HepG2 (cell line): ENCODE measurements around the gene CDC42EP4. TPM values are rescaled to one million over a fixed set of nuclear protein-coding genes. Genes with fewer than 3 reads are reported as not detected.

Source experiments
- ATAC-seq: fragments of 200-7000 bp; cut with Tn5 transposase; 3 replicates; pipeline ENCODE4 v1.9.1; 2020; ENCODE audit warnings: mild to moderate bottlenecking, moderate library complexity
- BruUV-seq: library from RNA; stranded (reverse); fragments of 400-500 nt; replicated peaks from 2 replicates; lab custom pipeline; 2021; lab: Mats Ljungman, UMichigan
- CTCF ChIA-PET: fragments of 300-600 bp; formaldehyde crosslinking; extraction: SDS; loops from one replicate; lab custom pipeline; 2021; ENCODE audit warnings: low total read pairs, inconsistent platforms, low intra/inter-chr PET ratio; lab: Yijun Ruan, JAX
- POLR2A ChIA-PET: fragments of 350-600 bp; sonication (Branson Sonifier 250); formaldehyde crosslinking; loops from one replicate; lab custom pipeline; 2020; ENCODE audit warnings: antibody characterized with exemption, inconsistent platforms; lab: Yijun Ruan, JAX
- DNase-seq: peaks from one replicate; pipeline ENCODE4 v3.0.0-alpha.2; 2015; ENCODE audit warnings: low spot score
- FAIRE-seq: peaks from 3 replicates; lab custom pipeline; 2011; peaks lifted over from hg19 to GRCh38; lab: Jason Lieb, UNC
- H2AFZ ChIP-seq: one replicate; pipeline ENCODE4 v1.6.1; 2011; ENCODE audit warnings: low read length, inconsistent platforms
- H3K27ac ChIP-seq: fragments of 300-600 bp; 3 replicates; pipeline ENCODE4 v1.8.0; 2011; ENCODE audit warnings: mixed run types, mild to moderate bottlenecking, mixed read lengths, low read length, inconsistent platforms; ENCODE audit not compliant: insufficient read depth; ENCODE audit errors: extremely low read length
- H3K27me3 ChIP-seq, 2 experiments: fragments of 200-600 bp in 1 of 2; 2 replicates in 1 of 2; 3 replicates in 1 of 2; pipeline versions ENCODE4 v1.6.0 to v1.8.0; 2011; ENCODE audit warnings: low read length in 2 of 2, mild to moderate bottlenecking in 2 of 2, moderate library complexity in 2 of 2, inconsistent platforms in 1 of 2; ENCODE audit not compliant: insufficient read depth in 2 of 2, control insufficient read depth in 1 of 2
- H3K36me3 ChIP-seq, 2 experiments: fragments of 200-600 bp in 1 of 2; replicated peaks in 1 of 2; 2 replicates in 1 of 2; 3 replicates in 1 of 2; pipeline versions ENCODE4 v1.5.1 to v1.8.0; 2011; ENCODE audit warnings: low read length in 2 of 2, inconsistent platforms in 1 of 2; ENCODE audit not compliant: insufficient read depth in 2 of 2, control insufficient read depth in 1 of 2
- H3K4me1 ChIP-seq: 2 replicates; pipeline ENCODE4 v1.5.1; 2012; ENCODE audit warnings: low read length, inconsistent platforms; ENCODE audit not compliant: insufficient read depth
- H3K4me2 ChIP-seq: 2 replicates; pipeline ENCODE4 v1.6.0; 2011; ENCODE audit warnings: low read depth, low read length, inconsistent platforms
- H3K4me3 ChIP-seq, 3 experiments: fragments of 200-600 bp in 1 of 3; sonication (generic), shearing (Covaris generic) in 1 of 3; replicated peaks in 1 of 3; 2 replicates each; pipeline ENCODE4 v1.5.1; 2011 to 2016; ENCODE audit warnings: low read length in 3 of 3, inconsistent platforms in 2 of 3, low read depth in 2 of 3, mild to moderate bottlenecking in 2 of 3, control low read depth in 1 of 3, mixed read lengths in 1 of 3; ENCODE audit not compliant: insufficient read depth in 1 of 3
- H3K79me2 ChIP-seq: one replicate; pipeline ENCODE4 v1.6.1; 2011; ENCODE audit warnings: low read length, inconsistent platforms; ENCODE audit not compliant: insufficient read depth
- H3K9ac ChIP-seq: 2 replicates; pipeline ENCODE4 v1.6.0; 2011; ENCODE audit warnings: mild to moderate bottlenecking, low read depth, low read length, inconsistent platforms; ENCODE audit not compliant: insufficient read depth
- H3K9me3 ChIP-seq: 2 replicates; pipeline ENCODE4 v1.5.1; 2012; ENCODE audit warnings: mild to moderate bottlenecking, low read length
- H4K20me1 ChIP-seq: 2 replicates; pipeline ENCODE4 v1.6.0; 2011; ENCODE audit warnings: inconsistent platforms, mild to moderate bottlenecking, low read length, moderate library complexity; ENCODE audit not compliant: insufficient read depth
- HDAC2 ChIP-seq: sonication (generic); formaldehyde crosslinking; IDR thresholded peaks from 2 replicates; pipeline ENCODE4 v1.4.0; 2020; ENCODE audit warnings: missing genetic modification reagents
- PAF1 ChIP-seq: IDR thresholded peaks from 2 replicates; pipeline ENCODE4 v1.6.1; 2016; ENCODE audit warnings: missing genetic modification reagents, missing compliant biosample characterization
- RFX5 ChIP-seq: IDR thresholded peaks from 2 replicates; pipeline ENCODE4 v1.6.1; 2011; ENCODE audit warnings: low read depth, low read length, improper control_type of control experiment
- SP2 ChIP-seq: sonication (generic); formaldehyde crosslinking; IDR thresholded peaks from 2 replicates; pipeline ENCODE4 v1.5.1; 2020; ENCODE audit warnings: mild to moderate bottlenecking, missing genetic modification reagents
- SYNCRIP ChIP-seq: fragments of 200-400 bp; formaldehyde crosslinking; IDR thresholded peaks from 2 replicates; pipeline ENCODE4 v1.6.1; 2018; ENCODE audit warnings: mild to moderate bottlenecking, low read depth, low read length; ENCODE audit not compliant: insufficient read depth
- ZNF335 ChIP-seq: sonication (generic); formaldehyde crosslinking; IDR thresholded peaks from 2 replicates; pipeline ENCODE4 v1.4.0; 2020; ENCODE audit warnings: missing genetic modification reagents
- ZNF629 ChIP-seq: sonication (generic); formaldehyde crosslinking; conservative IDR thresholded peaks from 2 replicates; pipeline ENCODE4 v1.5.0; 2020; ENCODE audit warnings: missing genetic modification reagents
- ZSCAN30 ChIP-seq: sonication (generic); formaldehyde crosslinking; IDR thresholded peaks from 2 replicates; pipeline ENCODE4 v1.5.0; 2020; ENCODE audit warnings: mild to moderate bottlenecking, missing genetic modification reagents
- WGBS: methylation state at CpG from one replicate; pipeline ENCODE4 v1.1.6; 2017; ENCODE audit warnings: low lambda C conversion rate; 5-methylcytosine and 5-hydroxymethylcytosine counted together
- in situ Hi-C: cut with HindIII; loops from 2 replicates; pipeline ENCODE4 v1.10.0; 2017; ENCODE audit warnings: low pct_unique_long_range_greater_than_20kb; ENCODE audit not compliant: extremely low pct_ligation_motif_present
- intact Hi-C: fragments of 100-400 bp; cut with micrococcal nuclease; formaldehyde crosslinking; loops from one replicate; pipeline ENCODE4 v1.10.0; 2022; ENCODE audit not compliant: unreplicated experiment
- polyA plus RNA-seq, 8 experiments: library from polyadenylated mRNA; depleted of rRNA in 3 of 8; stranded (reverse) in 7 of 8; unstranded in 1 of 8; fragments of >200 nt; fragmentation: Illumina TruSeq in 4 of 8; extraction: Trizol in 4 of 8; gene quantifications; 2 replicates each; pipeline versions ENCODE4 v1.2.1 to v1.2.3, GENCODE V29; 2011 to 2016; ENCODE audit warnings: low read depth in 4 of 8, missing spikeins in 1 of 8, mixed read lengths in 1 of 8; ENCODE audit not compliant: insufficient read depth in 1 of 8
- total RNA-seq, 5 experiments: library from RNA; depleted of rRNA; stranded (reverse); fragments of >200 nt; fragmentation: Illumina TruSeq; extraction: Trizol; gene quantifications; 2 replicates each; pipeline ENCODE4 v1.2.3, GENCODE V29; 2016; ENCODE audit warnings: low read depth in 1 of 5
- TF ChIP-seq, protein P1 (sequence below): sonication (generic); formaldehyde crosslinking; IDR thresholded peaks from 2 replicates; pipeline ENCODE4 v1.5.0; 2020; ENCODE audit warnings: missing genetic modification reagents
- TF ChIP-seq, protein P2 (sequence below): sonication (generic); formaldehyde crosslinking; IDR thresholded peaks from 2 replicates; pipeline ENCODE4 v1.5.0; 2020; ENCODE audit warnings: mild to moderate bottlenecking, missing genetic modification reagents, borderline replicate concordance

The CDC42EP4 gene
- total and polyA plus RNA-seq, 2 of the 13 experiments (the other 11 are each of a cell fraction or from before 2014, with no cell fraction given) = 19.0 to 54.0 TPM

DNA sequence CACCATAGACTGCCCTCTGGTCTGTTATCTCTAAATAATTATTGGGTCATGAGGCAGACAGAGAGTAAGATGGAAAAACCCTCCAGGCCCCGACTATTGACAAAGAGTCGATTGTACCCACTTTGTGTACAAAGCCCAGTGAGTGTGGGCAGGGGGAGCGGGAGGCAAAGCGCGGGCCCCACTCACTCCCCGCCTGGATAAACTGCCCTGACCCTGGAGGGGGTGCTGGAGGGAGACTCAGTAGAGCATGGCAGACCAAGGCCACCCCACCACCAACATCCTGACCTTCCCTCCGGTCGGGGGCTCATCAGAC lies 38.9 kb downstream of the CDC42EP4 start (continued):
- TF ChIP-seq PAF1 (CRISPR knock-in tag) (no peak), RFX5 (no peak), SYNCRIP (no peak), ZNF335 (no peak), ZSCAN30 (CRISPR knock-in tag) (no peak), SP2 (CRISPR knock-in tag) (no peak), HDAC2 (CRISPR knock-in tag) (peak; percentile 88)
- TF ChIP-seq, protein P1, sequence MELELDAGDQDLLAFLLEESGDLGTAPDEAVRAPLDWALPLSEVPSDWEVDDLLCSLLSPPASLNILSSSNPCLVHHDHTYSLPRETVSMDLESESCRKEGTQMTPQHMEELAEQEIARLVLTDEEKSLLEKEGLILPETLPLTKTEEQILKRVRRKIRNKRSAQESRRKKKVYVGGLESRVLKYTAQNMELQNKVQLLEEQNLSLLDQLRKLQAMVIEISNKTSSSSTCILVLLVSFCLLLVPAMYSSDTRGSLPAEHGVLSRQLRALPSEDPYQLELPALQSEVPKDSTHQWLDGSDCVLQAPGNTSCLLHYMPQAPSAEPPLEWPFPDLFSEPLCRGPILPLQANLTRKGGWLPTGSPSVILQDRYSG = no peak

DNA sequence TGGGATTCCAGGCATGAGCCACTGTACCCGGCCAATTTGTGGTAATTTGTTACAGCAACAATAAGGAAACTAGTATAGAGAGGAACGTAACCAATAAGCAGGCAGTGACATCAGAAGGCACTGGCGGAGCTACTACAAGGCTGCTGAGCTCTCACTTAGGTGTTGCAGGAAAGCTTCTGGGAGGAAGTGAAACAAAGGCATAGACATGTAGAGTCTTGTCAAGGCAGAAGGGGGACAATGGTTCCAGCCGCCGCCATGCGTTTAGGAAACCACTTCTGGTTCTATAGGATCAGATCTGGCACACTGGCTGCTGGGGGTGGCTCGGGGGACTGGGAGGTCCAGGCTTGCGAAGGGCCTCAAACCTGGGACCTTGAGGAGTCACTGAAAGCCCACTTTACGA lies 40.7 kb downstream of the CDC42EP4 start:
- H2AFZ ChIP-seq = no peak overlapping the region
- intact Hi-C loops (no loop called here), in situ Hi-C loops (no loop called here)
- TF ChIP-seq, protein P2, sequence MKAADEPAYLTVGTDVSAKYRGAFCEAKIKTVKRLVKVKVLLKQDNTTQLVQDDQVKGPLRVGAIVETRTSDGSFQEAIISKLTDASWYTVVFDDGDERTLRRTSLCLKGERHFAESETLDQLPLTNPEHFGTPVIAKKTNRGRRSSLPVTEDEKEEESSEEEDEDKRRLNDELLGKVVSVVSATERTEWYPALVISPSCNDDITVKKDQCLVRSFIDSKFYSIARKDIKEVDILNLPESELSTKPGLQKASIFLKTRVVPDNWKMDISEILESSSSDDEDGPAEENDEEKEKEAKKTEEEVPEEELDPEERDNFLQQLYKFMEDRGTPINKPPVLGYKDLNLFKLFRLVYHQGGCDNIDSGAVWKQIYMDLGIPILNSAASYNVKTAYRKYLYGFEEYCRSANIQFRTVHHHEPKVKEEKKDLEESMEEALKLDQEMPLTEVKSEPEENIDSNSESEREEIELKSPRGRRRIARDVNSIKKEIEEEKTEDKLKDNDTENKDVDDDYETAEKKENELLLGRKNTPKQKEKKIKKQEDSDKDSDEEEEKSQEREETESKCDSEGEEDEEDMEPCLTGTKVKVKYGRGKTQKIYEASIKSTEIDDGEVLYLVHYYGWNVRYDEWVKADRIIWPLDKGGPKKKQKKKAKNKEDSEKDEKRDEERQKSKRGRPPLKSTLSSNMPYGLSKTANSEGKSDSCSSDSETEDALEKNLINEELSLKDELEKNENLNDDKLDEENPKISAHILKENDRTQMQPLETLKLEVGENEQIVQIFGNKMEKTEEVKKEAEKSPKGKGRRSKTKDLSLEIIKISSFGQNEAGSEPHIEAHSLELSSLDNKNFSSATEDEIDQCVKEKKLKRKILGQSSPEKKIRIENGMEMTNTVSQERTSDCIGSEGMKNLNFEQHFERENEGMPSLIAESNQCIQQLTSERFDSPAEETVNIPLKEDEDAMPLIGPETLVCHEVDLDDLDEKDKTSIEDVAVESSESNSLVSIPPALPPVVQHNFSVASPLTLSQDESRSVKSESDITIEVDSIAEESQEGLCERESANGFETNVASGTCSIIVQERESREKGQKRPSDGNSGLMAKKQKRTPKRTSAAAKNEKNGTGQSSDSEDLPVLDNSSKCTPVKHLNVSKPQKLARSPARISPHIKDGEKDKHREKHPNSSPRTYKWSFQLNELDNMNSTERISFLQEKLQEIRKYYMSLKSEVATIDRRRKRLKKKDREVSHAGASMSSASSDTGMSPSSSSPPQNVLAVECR (CRISPR knock-in tag) = peak; percentile 8; the same call in 1 of the 2 replicates
- no peak for TF ChIP-seq ZNF629 (CRISPR knock-in tag)
- H3K4me2 ChIP-seq = no peak overlapping the region
- 0 out of 2 replicates have a peak, but pooled peaks cover 4% of the 10 kb centered on the region for H3K9me3 ChIP-seq
- ChIA-PET POLR2A (interaction anchor here (3.0 kb wide), 1 partner anchor 9 kb away, joined by 19 read pairs; the partner anchor contains the start of gene CPSF4L), CTCF (no interaction called here)
- no peak overlapping the region for H3K27ac ChIP-seq
- FAIRE-seq (no peak), ATAC-seq (no peak), DNase-seq (no peak)
- H3K27me3 ChIP-seq = no peaks in the 10 kb centered on the region
- no peak overlapping the region for H3K4me3 ChIP-seq
- no peak overlapping the region for H3K9ac ChIP-seq
- 98% methylated on average over 9 of the region's 9 CpGs for WGBS
- peaks cover 79% of the 10 kb centered on the region for H3K4me1 ChIP-seq
- no peaks in the 10 kb centered on the region for H4K20me1 ChIP-seq
- BruUV-seq = no TSS peak
- no peaks in the 10 kb centered on the region for H3K79me2 ChIP-seq
- no peaks in the 10 kb centered on the region for H3K36me3 ChIP-seq
